HL-60 (cell line): ENCODE results near the gene COL18A1.

ENCODE experiments used
- POLR2AphosphoS5 ChIP-seq: IDR thresholded peaks from 2 replicates; pipeline ENCODE4 v1.6.1; 2012; ENCODE audit warnings: low read depth
- TF ChIP-seq, protein P1 (sequence below): IDR thresholded peaks from one replicate; pipeline ENCODE4 v1.5.1; 2011; ENCODE audit warnings: low read length, control low read depth, inconsistent platforms; ENCODE audit not compliant: insufficient read depth

DNA sequence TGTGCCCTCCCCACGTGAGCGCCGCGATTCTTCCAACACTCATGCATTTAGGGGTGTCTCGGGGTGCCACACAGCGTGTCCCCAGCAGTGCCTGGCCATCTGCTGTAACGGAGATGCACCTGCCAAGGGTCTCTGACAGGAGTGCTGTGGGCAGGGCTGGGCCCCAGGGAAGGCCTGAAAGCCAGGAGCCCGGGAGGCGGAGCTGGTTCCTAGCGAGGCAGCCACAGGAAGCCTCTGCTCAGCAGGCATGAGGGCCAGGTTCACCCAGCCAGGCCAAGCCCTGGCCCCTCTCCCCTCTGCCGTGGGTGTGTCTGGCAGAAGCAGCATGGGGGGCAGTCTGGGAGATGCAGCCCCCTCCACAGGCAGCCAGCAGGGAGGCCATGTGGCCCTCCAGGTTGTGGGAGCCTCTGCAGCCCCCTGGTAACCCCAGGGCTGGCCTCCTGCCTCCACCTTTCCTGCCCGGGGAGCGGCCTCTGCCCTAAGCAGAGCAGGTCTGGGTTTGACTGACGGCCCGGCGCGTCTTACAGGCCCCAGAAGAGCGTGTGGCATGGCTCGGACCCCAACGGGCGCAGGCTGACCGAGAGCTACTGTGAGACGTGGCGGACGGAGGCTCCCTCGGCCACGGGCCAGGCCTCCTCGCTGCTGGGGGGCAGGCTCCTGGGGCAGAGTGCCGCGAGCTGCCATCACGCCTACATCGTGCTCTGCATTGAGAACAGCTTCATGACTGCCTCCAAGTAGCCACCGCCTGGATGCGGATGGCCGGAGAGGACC is 106.9 kb downstream of the COL18A1 start:
- TF ChIP-seq, protein P1, sequence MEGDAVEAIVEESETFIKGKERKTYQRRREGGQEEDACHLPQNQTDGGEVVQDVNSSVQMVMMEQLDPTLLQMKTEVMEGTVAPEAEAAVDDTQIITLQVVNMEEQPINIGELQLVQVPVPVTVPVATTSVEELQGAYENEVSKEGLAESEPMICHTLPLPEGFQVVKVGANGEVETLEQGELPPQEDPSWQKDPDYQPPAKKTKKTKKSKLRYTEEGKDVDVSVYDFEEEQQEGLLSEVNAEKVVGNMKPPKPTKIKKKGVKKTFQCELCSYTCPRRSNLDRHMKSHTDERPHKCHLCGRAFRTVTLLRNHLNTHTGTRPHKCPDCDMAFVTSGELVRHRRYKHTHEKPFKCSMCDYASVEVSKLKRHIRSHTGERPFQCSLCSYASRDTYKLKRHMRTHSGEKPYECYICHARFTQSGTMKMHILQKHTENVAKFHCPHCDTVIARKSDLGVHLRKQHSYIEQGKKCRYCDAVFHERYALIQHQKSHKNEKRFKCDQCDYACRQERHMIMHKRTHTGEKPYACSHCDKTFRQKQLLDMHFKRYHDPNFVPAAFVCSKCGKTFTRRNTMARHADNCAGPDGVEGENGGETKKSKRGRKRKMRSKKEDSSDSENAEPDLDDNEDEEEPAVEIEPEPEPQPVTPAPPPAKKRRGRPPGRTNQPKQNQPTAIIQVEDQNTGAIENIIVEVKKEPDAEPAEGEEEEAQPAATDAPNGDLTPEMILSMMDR, result no peak
- no peak; the same call in 1 of the 2 replicates for TF ChIP-seq POLR2AphosphoS5
